Mucosa of descending colon (tissue), 3 donors: ENCODE results near the gene IFRD2. TPM values are rescaled to one million over a fixed set of nuclear protein-coding genes. Genes with fewer than 3 reads are reported as not detected.
"Not testable (repeated sequence)": the region's sequence is repeated elsewhere in the genome, so short reads cannot be mapped to it uniquely, and the experiment has no call there.

ENCODE experiments used
- ATAC-seq: fragments of 200-7000 bp; cut with Tn5 transposase; one replicate; pipeline ENCODE4 v1.9.1; 2020; ENCODE audit warnings: mild to moderate bottlenecking, moderate library complexity
- DNase-seq, 3 donors: peaks; one replicate each; pipeline ENCODE4 v3.0.0-alpha.2; 2020
- H3K36me3 ChIP-seq: fragments of 200-600 bp; one replicate; pipeline ENCODE4 v1.8.0; 2021; ENCODE audit warnings: low read depth, mild to moderate bottlenecking
- H3K4me1 ChIP-seq: fragments of 200-600 bp; one replicate; pipeline ENCODE4 v1.8.0; 2021; ENCODE audit warnings: low read depth, mild to moderate bottlenecking
- H3K4me3 ChIP-seq: fragments of 200-600 bp; one replicate; pipeline ENCODE4 v1.8.0; 2021; ENCODE audit warnings: mild to moderate bottlenecking
- H3K9me3 ChIP-seq: fragments of 200-600 bp; one replicate; pipeline ENCODE4 v1.8.0; 2021; ENCODE audit warnings: mild to moderate bottlenecking
- intact Hi-C, 2 donors: fragments of 100-400 bp; cut with DNase I in 1 of 2; cut with micrococcal nuclease in 1 of 2; formaldehyde crosslinking; loops; one replicate each; pipeline versions ENCODE4 v1.11.0 to v1.11.1; 2022; cut with DNase I, micrococcal nuclease
- total RNA-seq, 3 donors: library from RNA; stranded (reverse); fragmentation: NEBNext Ultra II Directional in 2 of 3; extraction: Animal tissue kit (Norgen Biotek cat#: 25700) in 2 of 3; gene quantifications; one replicate each; pipeline versions ENCODE4 v1.2.1 to v1.2.4, GENCODE V29; 2021 to 2023
- TF ChIP-seq, protein P1 (sequence below): fragments of 200-600 bp; IDR thresholded peaks from one replicate; pipeline ENCODE4 v1.8.0; 2022; ENCODE audit warnings: antibody characterized with exemption, mild to moderate bottlenecking
- donor health status: DM: no; HTN: no; CAD: no; lungs with moderate emphysema.
- donor health status: DM: no; HTN: no; CAD: no.
- donor health status: DM: no; HTN: yes; CAD: no.

The IFRD2 gene
- total RNA-seq, 3 donors from 2014 or later = 54.8 to 59.8 (median 57.0) TPM

DNA sequence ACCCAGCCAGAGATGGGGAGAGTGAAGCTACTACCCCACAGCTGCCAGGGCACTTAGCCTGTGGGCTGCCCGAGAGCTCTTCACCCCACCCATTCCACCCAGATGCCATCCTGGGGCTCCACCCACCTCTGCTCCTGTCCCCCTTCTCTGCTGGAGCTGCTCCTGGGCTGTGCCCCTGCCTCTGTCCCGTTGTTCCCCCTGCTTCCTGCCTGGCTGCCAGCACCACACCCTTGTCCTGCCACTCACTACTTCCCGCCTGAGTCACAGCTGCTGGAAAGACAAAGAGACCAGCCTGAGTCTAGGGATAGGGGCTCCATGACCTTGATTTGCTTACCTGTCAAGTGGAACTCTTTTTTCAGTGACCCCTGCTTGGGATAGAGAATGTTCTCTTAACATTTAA lies 43.8 kb downstream of the IFRD2 start:
- Histone ChIP-seq H3K4me3 (no peak overlapping the region), H3K36me3 (no peaks in the 10 kb centered on the region), H3K9me3 (no peaks in the 10 kb centered on the region), H3K4me1 (peaks cover 36% of the 10 kb centered on the region)
- TF ChIP-seq, protein P1, sequence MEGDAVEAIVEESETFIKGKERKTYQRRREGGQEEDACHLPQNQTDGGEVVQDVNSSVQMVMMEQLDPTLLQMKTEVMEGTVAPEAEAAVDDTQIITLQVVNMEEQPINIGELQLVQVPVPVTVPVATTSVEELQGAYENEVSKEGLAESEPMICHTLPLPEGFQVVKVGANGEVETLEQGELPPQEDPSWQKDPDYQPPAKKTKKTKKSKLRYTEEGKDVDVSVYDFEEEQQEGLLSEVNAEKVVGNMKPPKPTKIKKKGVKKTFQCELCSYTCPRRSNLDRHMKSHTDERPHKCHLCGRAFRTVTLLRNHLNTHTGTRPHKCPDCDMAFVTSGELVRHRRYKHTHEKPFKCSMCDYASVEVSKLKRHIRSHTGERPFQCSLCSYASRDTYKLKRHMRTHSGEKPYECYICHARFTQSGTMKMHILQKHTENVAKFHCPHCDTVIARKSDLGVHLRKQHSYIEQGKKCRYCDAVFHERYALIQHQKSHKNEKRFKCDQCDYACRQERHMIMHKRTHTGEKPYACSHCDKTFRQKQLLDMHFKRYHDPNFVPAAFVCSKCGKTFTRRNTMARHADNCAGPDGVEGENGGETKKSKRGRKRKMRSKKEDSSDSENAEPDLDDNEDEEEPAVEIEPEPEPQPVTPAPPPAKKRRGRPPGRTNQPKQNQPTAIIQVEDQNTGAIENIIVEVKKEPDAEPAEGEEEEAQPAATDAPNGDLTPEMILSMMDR = no peak
- DNase-seq = peak; percentile 51 to 80 (median 66)
- intact Hi-C loops = no loop called here
- ATAC-seq = peak; percentile 75

DNA sequence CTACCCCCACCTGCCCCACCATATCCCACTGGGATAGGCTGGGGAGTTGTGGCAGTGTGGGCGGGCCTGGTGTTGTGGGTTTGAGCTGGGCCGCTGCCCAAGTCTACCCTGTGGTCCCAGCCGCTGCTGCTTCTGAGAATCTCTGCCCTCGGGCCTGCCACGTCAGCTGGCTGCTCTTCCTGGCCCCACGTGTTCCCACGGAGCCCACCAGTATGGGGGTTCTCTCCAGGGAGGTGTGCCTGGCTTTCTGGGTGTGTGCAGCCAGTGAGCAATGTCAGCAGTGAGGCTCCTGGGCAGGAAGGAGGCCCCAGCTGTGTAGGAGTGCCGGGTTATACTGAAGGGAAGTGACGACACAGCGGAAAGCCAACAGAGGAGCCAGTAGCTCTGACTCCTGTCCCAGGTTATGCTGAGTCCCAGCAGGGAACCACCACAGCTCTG lies 45.7 kb downstream of the IFRD2 start:
- Histone ChIP-seq H3K4me1 (peaks cover 54% of the 10 kb centered on the region), H3K9me3 (no peaks in the 10 kb centered on the region), H3K4me3 (no peak overlapping the region), H3K36me3 (no peaks in the 10 kb centered on the region)
- DNase-seq (peak in 2 of 3 donors; percentile 57 to 79), ATAC-seq (peak; percentile 48)
- TF ChIP-seq, protein P1 = no peak
- intact Hi-C loops = no loop called here

GRCh38 chr3:50245831-50246516 lies 46.3 kb downstream of the IFRD2 start:
- ATAC-seq (peak; percentile 86), DNase-seq (peak; percentile 93 to 98 (median 96))
- no peak overlapping the region for H3K4me3 ChIP-seq
- H3K36me3 ChIP-seq = no peaks in the 10 kb centered on the region
- H3K4me1 ChIP-seq = peaks cover 60% of the 10 kb centered on the region
- intact Hi-C loops = no loop called here
- no peaks in the 10 kb centered on the region for H3K9me3 ChIP-seq
- TF ChIP-seq, protein P1 = peak; percentile 97

DNA sequence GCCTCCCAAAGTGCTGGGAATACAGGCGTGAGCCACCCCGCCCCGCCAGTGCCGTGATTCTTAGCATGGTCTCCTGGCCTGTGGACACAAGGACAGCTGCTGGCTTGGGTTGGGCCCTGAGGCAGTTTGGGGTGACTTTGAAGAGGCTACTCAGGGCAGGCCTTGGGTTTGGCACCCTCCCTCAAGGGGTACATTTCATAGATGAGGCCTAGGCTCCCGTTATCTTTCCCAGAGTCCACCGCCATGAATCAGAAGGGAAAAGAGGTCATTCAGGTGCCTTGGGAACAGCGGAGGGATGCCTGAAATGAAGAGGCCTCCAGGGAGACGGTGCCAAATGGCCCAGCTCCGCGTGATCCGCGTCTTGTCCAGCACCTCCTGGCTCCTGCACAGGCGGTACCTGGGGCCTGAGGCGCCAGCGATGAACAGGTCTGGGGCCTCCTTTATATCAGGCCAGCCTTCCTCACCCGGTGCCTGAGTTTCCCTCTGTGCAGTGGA lies 46.9 kb downstream of the IFRD2 start:
- intact Hi-C loops = no loop called here
- TF ChIP-seq, protein P1 = no peak
- ATAC-seq (no peak), DNase-seq (no peak)
- H3K9me3 ChIP-seq = no peaks in the 10 kb centered on the region
- H3K4me1 ChIP-seq = peaks cover 61% of the 10 kb centered on the region
- no peak overlapping the region for H3K4me3 ChIP-seq
- no peaks in the 10 kb centered on the region for H3K36me3 ChIP-seq

- H3K36me3 ChIP-seq, DNase-seq, H3K4me3 ChIP-seq, ATAC-seq, H3K9me3 ChIP-seq, intact Hi-C loops: not testable (repeated sequence)
- H3K4me1 ChIP-seq = peaks cover 61% of the 10 kb centered on the region
Measured at GRCh38 chr3:50244813-50245212, 47.4 kb downstream of the IFRD2 start.

GRCh38 chr3:50243543-50243895 lies 48.7 kb downstream of the IFRD2 start:
- DNase-seq (no peak), ATAC-seq (no peak)
- peaks cover 70% of the 10 kb centered on the region for H3K4me1 ChIP-seq
- TF ChIP-seq, protein P1 = no peak
- intact Hi-C loops = no loop called here
- no peak overlapping the region for H3K4me3 ChIP-seq
- H3K9me3 ChIP-seq = no peaks in the 10 kb centered on the region
- no peaks in the 10 kb centered on the region for H3K36me3 ChIP-seq
